ENCODE data around the gene PPP3CB.

- no peak for TF ChIP-seq ZNF114 (tag by site-specific recombination; IDR thresholded peaks at IDR 0.05)
- no peak for TF ChIP-seq HOXC10 (CRISPR knock-in tag; IDR thresholded peaks at IDR 0.05)
- TF ChIP-seq TCF7L2 (IDR thresholded peaks at IDR 0.05; ENCODE audit: borderline replicate concordance, low read depth, low read length): no peak
Observed at GRCh38 chr10:73399063-73399462, 96.8 kb downstream of the PPP3CB start.

All from HEK293 (cell line).